K562 (cell line): ENCODE data around the gene METRNL. TPM values are rescaled to one million over a fixed set of nuclear protein-coding genes. Genes with fewer than 3 reads are reported as not detected.

Source experiments
- ATAC-seq: fragments of 200-7000 bp; cut with Tn5 transposase; 3 replicates; pipeline ENCODE4 v1.9.1; 2020; ENCODE audit warnings: moderate library complexity
- BruUV-seq: library from RNA; stranded (reverse); fragments of 400-500 nt; replicated peaks from 2 replicates; lab custom pipeline; 2021; lab: Mats Ljungman, UMichigan
- CTCF ChIA-PET: fragments of 300-600 bp; formaldehyde crosslinking; extraction: SDS; loops from one replicate; lab custom pipeline; 2021; ENCODE audit warnings: low intra/inter-chr PET ratio; lab: Yijun Ruan, JAX
- POLR2A ChIA-PET: fragments of 300-600, 350-650 bp; sonication (Branson Sonifier 250); formaldehyde crosslinking; extraction: SDS; loops from one replicate; lab custom pipeline; 2021; ENCODE audit warnings: antibody characterized with exemption, inconsistent platforms; lab: Yijun Ruan, JAX
- DNase-seq, 4 experiments: peaks; one replicate each; pipeline versions ENCODE4 v3.0.0 to v3.0.0-alpha.2; 2011 to 2018; ENCODE audit warnings: low spot score in 3 of 4, mixed read lengths in 3 of 4; ENCODE audit errors: extremely low read depth in 1 of 4
- FAIRE-seq: peaks from 2 replicates; lab custom pipeline; 2011; peaks lifted over from hg19 to GRCh38; lab: Jason Lieb, UNC
- H2AFZ ChIP-seq: 2 replicates; pipeline ENCODE4 v1.6.0; 2011; ENCODE audit warnings: low read depth, low read length, control low read depth, inconsistent platforms
- H3K27ac ChIP-seq: fragments of 200-600 bp; 3 replicates; pipeline ENCODE4 v1.8.0; 2011; ENCODE audit warnings: low read depth, mild to moderate bottlenecking, control low read depth, inconsistent platforms, low read length, moderate library complexity, mixed read lengths; ENCODE audit errors: extremely low read depth
- H3K27me3 ChIP-seq, 2 experiments: fragments of 300-600 bp in 1 of 2; 2 replicates in 1 of 2; 3 replicates in 1 of 2; pipeline versions ENCODE4 v1.6.0 to v1.8.0; 2011; ENCODE audit warnings: inconsistent platforms in 2 of 2, low read length in 2 of 2, mild to moderate bottlenecking in 1 of 2, mixed read lengths in 1 of 2, moderate library complexity in 1 of 2; ENCODE audit not compliant: control insufficient read depth in 2 of 2, insufficient read depth in 2 of 2
- H3K36me3 ChIP-seq: fragments of 300-600 bp; 3 replicates; pipeline ENCODE4 v1.8.0; 2011; ENCODE audit warnings: mild to moderate bottlenecking, low read length, inconsistent platforms; ENCODE audit not compliant: control insufficient read depth, insufficient read depth
- H3K4me1 ChIP-seq, 2 experiments: fragments of 200-600 bp in 1 of 2; replicated peaks in 1 of 2; 2 replicates in 1 of 2; 3 replicates in 1 of 2; pipeline versions ENCODE4 v1.5.1 to v1.8.0; 2011; ENCODE audit warnings: inconsistent platforms in 2 of 2, low read length in 2 of 2, mild to moderate bottlenecking in 1 of 2, mixed read lengths in 1 of 2, moderate library complexity in 1 of 2; ENCODE audit not compliant: control insufficient read depth in 2 of 2, insufficient read depth in 2 of 2
- H3K4me2 ChIP-seq: 2 replicates; pipeline ENCODE4 v1.6.1; 2011; ENCODE audit warnings: low read length, control low read depth, inconsistent platforms, mixed read lengths; ENCODE audit not compliant: insufficient read depth
- H3K4me3 ChIP-seq: fragments of 200-600 bp; sonication (generic), shearing (Covaris generic); 2 replicates; pipeline ENCODE4 v1.5.1; 2016; ENCODE audit warnings: control low read depth, inconsistent platforms
- H3K79me2 ChIP-seq: fragments of 200-600 bp; 3 replicates; pipeline ENCODE4 v1.8.0; 2011; ENCODE audit warnings: low read length, inconsistent platforms; ENCODE audit not compliant: control insufficient read depth, insufficient read depth
- H3K9ac ChIP-seq, 2 experiments: 2 replicates each; pipeline versions ENCODE4 v1.6.0 to v1.6.1; 2011; ENCODE audit warnings: low read depth in 2 of 2, low read length in 2 of 2, control low read depth in 1 of 2, inconsistent platforms in 1 of 2, mild to moderate bottlenecking in 1 of 2, mixed read lengths in 1 of 2; ENCODE audit not compliant: insufficient read depth in 1 of 2
- H3K9me1 ChIP-seq: one replicate; pipeline ENCODE4 v1.6.0; 2011; ENCODE audit warnings: inconsistent platforms, mild to moderate bottlenecking, low read length, moderate library complexity; ENCODE audit not compliant: control insufficient read depth, insufficient read depth
- H3K9me3 ChIP-seq: replicated peaks from 2 replicates; pipeline ENCODE4 v1.5.1; 2011; ENCODE audit warnings: low read depth, low read length, inconsistent platforms; ENCODE audit not compliant: control insufficient read depth, insufficient read depth
- H4K20me1 ChIP-seq: replicated peaks from 2 replicates; pipeline ENCODE4 v1.6.1; 2011; ENCODE audit warnings: low read length, inconsistent platforms, mixed read lengths; ENCODE audit not compliant: control insufficient read depth, insufficient read depth
- CBX5 ChIP-seq: IDR thresholded peaks from 2 replicates; pipeline ENCODE4 v1.6.1; 2014; ENCODE audit warnings: low read depth, borderline replicate concordance
- CC2D1A ChIP-seq: fragments of 450-650 bp; IDR thresholded peaks from 2 replicates; pipeline ENCODE4 v1.6.1; 2017; ENCODE audit warnings: mild to moderate bottlenecking
- CREM ChIP-seq: IDR thresholded peaks from 2 replicates; pipeline ENCODE4 v1.6.1; 2014; ENCODE audit warnings: antibody characterized with exemption, low read depth
- EP400 ChIP-seq: fragments of 450-650 bp; IDR thresholded peaks from 2 replicates; pipeline ENCODE4 v1.6.1; 2017; ENCODE audit warnings: antibody characterized with exemption, mild to moderate bottlenecking, moderate library complexity
- ETV6 ChIP-seq, 3 experiments: fragments of 150-350 bp in 1 of 3; sonication (generic) in 1 of 3; formaldehyde crosslinking in 1 of 3; IDR thresholded peaks; 2 replicates each; pipeline versions ENCODE4 v1.6.1 to v1.8.0; 2014 to 2022; ENCODE audit warnings: borderline replicate concordance in 2 of 3, low read depth in 2 of 3, antibody characterized with exemption in 1 of 3, low read length in 1 of 3, mild to moderate bottlenecking in 1 of 3, missing genetic modification reagents in 1 of 3
- PML ChIP-seq: IDR thresholded peaks from 2 replicates; pipeline ENCODE4 v1.6.1; 2012; ENCODE audit warnings: low read length, inconsistent platforms
- SMARCA4 ChIP-seq: fragments of 450-650 bp; IDR thresholded peaks from 2 replicates; pipeline ENCODE4 v1.6.1; 2016
- XRCC5 ChIP-seq: fragments of 200-400 bp; formaldehyde crosslinking; IDR thresholded peaks from 2 replicates; pipeline ENCODE4 v1.6.1; 2017; ENCODE audit warnings: low read depth, mild to moderate bottlenecking, low read length
- ZBTB17 ChIP-seq: fragments of 450-650 bp; formaldehyde crosslinking; IDR thresholded peaks from 2 replicates; pipeline ENCODE4 v1.4.0; 2020; ENCODE audit warnings: mild to moderate bottlenecking
- ZC3H8 ChIP-seq: fragments of 450-650 bp; IDR thresholded peaks from 2 replicates; pipeline ENCODE4 v1.6.1; 2017
- ZNF12 ChIP-seq: sonication (generic); formaldehyde crosslinking; IDR thresholded peaks from 2 replicates; pipeline ENCODE4 v1.4.0; 2020; ENCODE audit warnings: mild to moderate bottlenecking, missing genetic modification reagents
- ZNF124 ChIP-seq: sonication (generic); formaldehyde crosslinking; IDR thresholded peaks from 2 replicates; pipeline ENCODE4 v1.8.1; 2022; ENCODE audit warnings: missing genetic modification reagents
- ZNF224 ChIP-seq: sonication (generic); formaldehyde crosslinking; IDR thresholded peaks from 2 replicates; pipeline ENCODE4 v1.8.0; 2022; ENCODE audit warnings: mild to moderate bottlenecking, missing genetic modification reagents
- ZNF239 ChIP-seq: fragments of 250-450 bp; sonication (Bioruptor Pico); IDR thresholded peaks from 2 replicates; pipeline ENCODE4 v1.4.0; 2020; ENCODE audit warnings: mild to moderate bottlenecking
- ZNF347 ChIP-seq: fragments of 450-650 bp; formaldehyde crosslinking; IDR thresholded peaks from 2 replicates; pipeline ENCODE4 v1.4.0; 2020; ENCODE audit warnings: low read depth, mild to moderate bottlenecking, moderate library complexity
- ZNF785 ChIP-seq: fragments of 250-450 bp; sonication (Bioruptor Pico); IDR thresholded peaks from 2 replicates; pipeline ENCODE4 v1.4.0; 2020; ENCODE audit warnings: mild to moderate bottlenecking
- WGBS: fragments of 100-300 bp; shearing (Covaris generic); methylation state at CpG from one replicate; pipeline ENCODE4 v1.1.6; 2016; ENCODE audit warnings: low coverage, mixed read lengths; ENCODE audit not compliant: insufficient coverage; ENCODE audit errors: missing lambda C conversion rate; 5-methylcytosine and 5-hydroxymethylcytosine counted together
- in situ Hi-C: fragments of 300-500 bp; cut with MboI; formaldehyde crosslinking; loops from 4 replicates; pipeline ENCODE4 v1.15.0; 2018; ENCODE audit warnings: inconsistent platforms, mixed read lengths
- intact Hi-C: fragments of 100-400 bp; cut with micrococcal nuclease; formaldehyde crosslinking; loops from 2 replicates; pipeline ENCODE4 v1.14.2; 2022
- polyA plus RNA-seq, 8 experiments: library from polyadenylated mRNA; depleted of rRNA in 4 of 8; stranded (reverse) in 5 of 8; unstranded in 3 of 8; fragments of >200 nt; fragmentation: Nextera tagmentation in 2 of 8; fragmentation: Illumina TruSeq in 1 of 8; extraction: Ambion mirVana in 2 of 8; extraction: Trizol in 1 of 8; gene quantifications; 2 replicates each; pipeline versions ENCODE4 v1.2.1 to v1.2.3, GENCODE V29; 2011 to 2014; ENCODE audit warnings: inconsistent platforms in 1 of 8, missing spikeins in 1 of 8
- total RNA-seq, 7 experiments: library from RNA; depleted of rRNA in 6 of 7; stranded (reverse); fragments of >200 nt in 6 of 7; fragmentation: Illumina TruSeq in 2 of 7; extraction: Trizol in 2 of 7; gene quantifications; 2 replicates each; pipeline versions ENCODE4 v1.2.1 to v1.2.3, GENCODE V29; 2011 to 2021; ENCODE audit warnings: low replicate concordance in 1 of 7
- TF ChIP-seq, protein P1 (sequence below): sonication (generic); formaldehyde crosslinking; IDR thresholded peaks from 2 replicates; pipeline ENCODE4 v1.9.0; 2022; ENCODE audit warnings: mild to moderate bottlenecking, missing genetic modification reagents
- TF ChIP-seq, protein P2 (sequence below): fragments of 450-650 bp; IDR thresholded peaks from 2 replicates; pipeline ENCODE4 v1.6.1; 2018; ENCODE audit warnings: mild to moderate bottlenecking, low read depth; ENCODE audit not compliant: partially characterized antibody
- TF ChIP-seq, protein P3 (sequence below): fragments of 450-650 bp; IDR thresholded peaks from 2 replicates; pipeline ENCODE4 v1.6.1; 2016; ENCODE audit warnings: borderline replicate concordance

Gene METRNL
- total and polyA plus RNA-seq, 9 of the 15 experiments (the other 6 are each of a cell fraction or from before 2014, with no cell fraction given) = 0.17 to 31.8 (median 2.9) TPM

DNA sequence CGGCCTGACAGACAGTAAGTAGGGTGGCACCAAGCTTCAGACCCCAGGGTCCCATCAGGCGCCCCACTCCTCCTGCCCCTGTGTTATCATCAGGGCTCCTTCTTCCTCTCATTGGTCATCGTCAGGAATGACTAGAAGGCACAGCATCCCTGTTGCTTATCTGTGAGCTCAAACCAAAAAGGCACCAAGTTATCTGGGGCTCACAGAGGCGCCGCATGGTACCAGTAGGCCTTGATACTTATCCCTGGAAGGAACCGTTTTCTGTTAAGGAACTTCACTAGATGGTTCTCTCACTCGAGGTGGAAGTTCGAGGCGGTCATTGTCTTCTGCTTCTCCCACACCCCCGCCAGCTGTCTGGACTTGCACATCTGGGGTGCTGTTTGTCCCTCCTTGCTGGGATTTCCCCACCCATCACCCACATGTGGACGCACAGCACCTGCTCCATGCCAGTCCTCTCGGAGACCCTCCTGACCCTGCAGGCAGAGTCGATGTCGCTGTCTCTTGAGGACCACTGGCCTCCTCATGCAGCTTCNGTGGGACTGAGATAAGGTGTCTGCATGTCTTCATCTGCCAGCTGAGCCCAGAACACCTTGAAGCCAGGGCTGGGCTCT lies 52.1 kb downstream of the METRNL start:
- peak; percentile 71 for ATAC-seq
- H3K9me1 ChIP-seq = no peaks in the 10 kb centered on the region
- peak overlapping the region; percentile 20; the same call in 1 of the 3 replicates for H3K27ac ChIP-seq
- peak overlapping the region; percentile 64; the same call in 1 of the 2 replicates for H2AFZ ChIP-seq
- H3K4me2 ChIP-seq = peak overlapping the region; percentile 70
- peak; percentile 99 for FAIRE-seq
- CTCF ChIA-PET = no interaction called here
- no peaks in the 10 kb centered on the region for H3K79me2 ChIP-seq
- peak; percentile 53 to 80 (median 67) for DNase-seq
- in situ Hi-C loops (no loop called here), intact Hi-C loops (no loop called here)
- H3K4me1 ChIP-seq = peaks cover 33 to 50% of the 10 kb centered on the region in 2 experiments; a peak in 4 of 5 replicates
- H3K9me3 ChIP-seq = no peaks in the 10 kb centered on the region
- 0 out of 4 replicates have a peak overlapping the region, but pooled peaks of 1 of the 2 experiments have one; percentile 8 for H3K9ac ChIP-seq
- H3K36me3 ChIP-seq = no peaks in the 10 kb centered on the region
- no peaks in the 10 kb centered on the region for H4K20me1 ChIP-seq
- no TSS peak for BruUV-seq
- WGBS = 5% methylated on average over 14 of the region's 14 CpGs
- POLR2A ChIA-PET = interaction anchor here (0.6 to 0.8 kb wide), 2 partner anchors 13 to 34 kb away, joined by 3 to 5 read pairs; no protein-coding TSS in a partner anchor
- no peak overlapping the region for H3K4me3 ChIP-seq
- H3K27me3 ChIP-seq = peaks cover 4 to 21% of the 10 kb centered on the region in 2 experiments; a peak in 4 of 5 replicates
- TF ChIP-seq ZNF347 = no peak
- no peak for TF ChIP-seq ZNF124 (CRISPR knock-in tag)
- TF ChIP-seq, protein P1, sequence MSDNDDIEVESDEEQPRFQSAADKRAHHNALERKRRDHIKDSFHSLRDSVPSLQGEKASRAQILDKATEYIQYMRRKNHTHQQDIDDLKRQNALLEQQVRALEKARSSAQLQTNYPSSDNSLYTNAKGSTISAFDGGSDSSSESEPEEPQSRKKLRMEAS = peak; percentile 80
- TF ChIP-seq ZNF785 (CRISPR knock-in tag) = no peak
- no peak for TF ChIP-seq ZNF239 (CRISPR knock-in tag)
- TF ChIP-seq CC2D1A = peak; percentile 50; the same call in 1 of the 2 replicates
- TF ChIP-seq ETV6 (IDR thresholded peaks at IDR 0.05; ENCODE audit: borderline replicate concordance in 1 of 2, low read depth in 2 of 2, low read length in 1 of 2) = no peak
- TF ChIP-seq ETV6 (CRISPR knock-in tag; IDR thresholded peaks at IDR 0.05; ENCODE audit: borderline replicate concordance) = no peak
- no peak for TF ChIP-seq ZBTB17 (CRISPR knock-in tag)
- no peak for TF ChIP-seq ZNF224 (CRISPR knock-in tag)
- peak; percentile 17; the same call in 1 of the 2 replicates for TF ChIP-seq EP400
- TF ChIP-seq, protein P2, sequence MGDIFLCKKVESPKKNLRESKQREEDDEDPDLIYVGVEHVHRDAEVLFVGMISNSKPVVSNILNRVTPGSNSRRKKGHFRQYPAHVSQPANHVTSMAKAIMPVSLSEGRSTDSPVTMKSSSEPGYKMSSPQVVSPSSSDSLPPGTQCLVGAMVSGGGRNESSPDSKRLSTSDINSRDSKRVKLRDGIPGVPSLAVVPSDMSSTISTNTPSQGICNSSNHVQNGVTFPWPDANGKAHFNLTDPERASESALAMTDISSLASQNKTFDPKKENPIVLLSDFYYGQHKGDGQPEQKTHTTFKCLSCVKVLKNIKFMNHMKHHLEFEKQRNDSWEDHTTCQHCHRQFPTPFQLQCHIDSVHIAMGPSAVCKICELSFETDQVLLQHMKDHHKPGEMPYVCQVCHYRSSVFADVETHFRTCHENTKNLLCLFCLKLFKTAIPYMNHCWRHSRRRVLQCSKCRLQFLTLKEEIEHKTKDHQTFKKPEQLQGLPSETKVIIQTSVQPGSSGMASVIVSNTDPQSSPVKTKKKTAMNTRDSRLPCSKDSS = no peak
- TF ChIP-seq, protein P3, sequence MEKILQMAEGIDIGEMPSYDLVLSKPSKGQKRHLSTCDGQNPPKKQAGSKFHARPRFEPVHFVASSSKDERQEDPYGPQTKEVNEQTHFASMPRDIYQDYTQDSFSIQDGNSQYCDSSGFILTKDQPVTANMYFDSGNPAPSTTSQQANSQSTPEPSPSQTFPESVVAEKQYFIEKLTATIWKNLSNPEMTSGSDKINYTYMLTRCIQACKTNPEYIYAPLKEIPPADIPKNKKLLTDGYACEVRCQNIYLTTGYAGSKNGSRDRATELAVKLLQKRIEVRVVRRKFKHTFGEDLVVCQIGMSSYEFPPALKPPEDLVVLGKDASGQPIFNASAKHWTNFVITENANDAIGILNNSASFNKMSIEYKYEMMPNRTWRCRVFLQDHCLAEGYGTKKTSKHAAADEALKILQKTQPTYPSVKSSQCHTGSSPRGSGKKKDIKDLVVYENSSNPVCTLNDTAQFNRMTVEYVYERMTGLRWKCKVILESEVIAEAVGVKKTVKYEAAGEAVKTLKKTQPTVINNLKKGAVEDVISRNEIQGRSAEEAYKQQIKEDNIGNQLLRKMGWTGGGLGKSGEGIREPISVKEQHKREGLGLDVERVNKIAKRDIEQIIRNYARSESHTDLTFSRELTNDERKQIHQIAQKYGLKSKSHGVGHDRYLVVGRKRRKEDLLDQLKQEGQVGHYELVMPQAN = no peak
- no peak for TF ChIP-seq PML
- TF ChIP-seq SMARCA4 = peak; percentile 42; the same call in 1 of the 2 replicates
- no peak for TF ChIP-seq CBX5
- TF ChIP-seq XRCC5 = no peak
- peak; percentile 33; the same call in 1 of the 2 replicates for TF ChIP-seq CREM
- no peak for TF ChIP-seq ZC3H8
- no peak for TF ChIP-seq ZNF12 (CRISPR knock-in tag)
